HL-60/S4 (cell line): ENCODE data around the gene EIF4E3.

Experiments
- in situ Hi-C: fragments of 300-500 bp; cut with MboI; formaldehyde crosslinking; loops from 2 replicates; pipeline ENCODE4 v1.14.3; 2022; ENCODE audit warnings: low sequenced_read_pairs

Gene EIF4E3

DNA sequence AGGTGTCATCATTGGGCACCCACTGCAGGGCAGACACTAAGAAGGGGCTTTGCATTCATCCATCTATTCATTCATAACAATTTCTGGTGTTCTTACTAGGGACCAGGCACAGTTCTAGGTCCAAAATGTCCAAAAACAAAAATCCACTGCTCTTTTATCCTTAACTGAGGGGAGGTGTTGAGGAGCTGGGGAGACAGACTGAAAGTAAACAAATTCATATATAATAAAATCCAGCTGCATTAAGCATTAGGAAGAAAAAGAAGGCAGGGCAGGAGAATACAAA, 1.1 kb downstream of the EIF4E3 start:
- in situ Hi-C loops: loop anchor here (25.0 kb wide), 3 partner anchors 538 to 1363 kb away; partner anchors contain the start of gene SHQ1

DNA sequence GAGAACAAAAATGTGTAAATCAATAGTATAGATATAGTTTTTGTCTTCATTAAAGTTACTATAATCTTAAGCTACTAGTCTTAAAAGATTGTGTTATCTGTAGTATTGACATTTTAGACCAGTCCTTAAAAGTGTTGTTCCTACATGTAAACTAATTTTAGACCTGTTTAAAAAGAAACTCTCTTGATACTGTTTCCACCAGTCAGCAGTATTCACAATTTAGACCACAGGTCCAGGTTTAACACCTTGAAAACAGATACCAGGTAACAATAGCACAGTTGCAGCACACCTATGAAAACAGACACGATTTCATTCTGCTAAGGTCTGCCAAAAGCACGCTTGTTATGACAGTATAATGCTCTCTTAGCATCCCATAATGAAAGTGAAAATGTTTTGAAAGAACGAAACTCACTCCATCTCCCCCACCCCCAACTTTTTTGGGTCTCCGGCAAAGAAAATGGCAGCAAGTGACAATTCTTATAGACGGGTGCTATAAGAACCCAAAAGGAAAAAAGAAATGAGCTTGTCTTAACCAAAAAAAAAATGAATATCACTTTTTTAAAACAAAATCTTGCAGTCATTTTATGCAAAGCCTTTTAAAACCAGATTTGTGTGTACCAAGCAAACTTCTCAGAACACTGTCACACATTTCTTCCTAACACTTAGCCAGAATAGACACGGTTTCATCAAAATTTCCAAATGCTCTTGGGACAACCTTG, 1.6 kb downstream of the EIF4E3 start:
- in situ Hi-C loops: loop anchor here (25.0 kb wide), 3 partner anchors 539 to 1364 kb away; partner anchors contain the start of gene SHQ1

DNA sequence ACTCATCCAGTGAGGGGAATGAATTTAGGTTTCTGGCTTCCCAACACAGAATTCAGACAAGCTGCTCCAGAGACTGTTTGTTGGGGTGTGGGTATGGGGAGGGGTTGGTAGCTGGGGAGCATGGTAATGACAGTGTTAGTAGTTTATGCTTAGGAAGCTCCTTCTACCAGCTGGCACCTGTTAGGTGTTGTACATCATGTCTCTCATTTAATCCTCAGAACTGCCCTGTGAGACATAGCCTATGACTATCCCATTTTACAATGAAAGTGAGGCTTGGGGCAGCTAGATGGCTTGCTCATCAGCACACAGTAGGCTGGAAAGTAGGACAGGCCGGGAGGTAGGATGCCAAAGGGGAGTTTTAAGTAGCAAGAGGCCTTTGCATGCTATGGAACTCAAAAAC, 2.5 kb downstream of the EIF4E3 start:
- in situ Hi-C loops: loop anchor here (25.0 kb wide), 3 partner anchors 540 to 1365 kb away; partner anchors contain the start of gene SHQ1

DNA sequence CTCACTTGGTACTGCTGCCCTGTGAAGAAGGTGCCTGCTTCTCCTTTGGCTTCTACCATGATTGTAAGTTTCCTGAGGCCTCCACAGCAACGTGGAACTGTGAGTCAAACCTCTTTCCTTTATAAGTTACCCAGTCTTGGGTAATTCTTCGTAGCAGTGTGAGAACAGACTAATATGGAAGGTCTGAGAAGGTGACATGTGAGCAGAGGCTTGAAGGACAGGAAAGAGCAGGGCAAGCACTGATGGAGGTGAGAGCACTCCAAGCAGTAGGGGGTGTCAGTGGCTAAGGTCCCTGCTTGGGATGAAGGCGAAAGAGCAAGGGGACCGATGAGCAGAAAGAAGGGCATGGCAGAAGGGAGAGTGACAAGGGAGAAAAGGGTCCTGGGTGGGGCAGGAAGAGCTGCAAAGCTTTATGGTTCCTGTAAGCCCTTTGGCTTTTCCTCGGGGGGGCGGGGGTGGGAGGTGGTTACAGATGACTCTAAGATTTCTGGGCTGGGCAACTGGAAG, 3.5 kb downstream of the EIF4E3 start:
- in situ Hi-C loops: loop anchor here (25.0 kb wide), 3 partner anchors 541 to 1366 kb away; partner anchors contain the start of gene SHQ1

DNA sequence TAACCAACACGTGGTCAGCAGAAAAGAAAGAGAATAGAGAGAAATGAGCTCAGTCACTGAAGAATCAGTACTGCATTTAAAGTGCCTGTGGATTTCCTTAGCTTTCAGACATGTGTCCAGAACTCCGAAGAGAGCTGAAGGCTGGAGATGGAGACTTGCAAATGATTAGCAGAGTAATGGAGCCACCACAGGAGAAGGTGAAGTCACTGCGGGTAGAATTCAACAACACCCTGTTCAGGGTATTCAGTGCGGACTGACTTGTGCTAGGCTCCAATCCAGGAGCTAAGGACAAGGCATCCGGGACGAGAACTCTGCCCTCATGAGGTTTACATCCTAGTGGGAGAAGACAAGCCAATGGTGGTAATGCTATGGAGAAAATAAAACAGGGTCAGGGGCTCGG, 4.2 kb downstream of the EIF4E3 start:
- in situ Hi-C loops: loop anchor here (25.0 kb wide), 3 partner anchors 541 to 1366 kb away; partner anchors contain the start of gene SHQ1

DNA sequence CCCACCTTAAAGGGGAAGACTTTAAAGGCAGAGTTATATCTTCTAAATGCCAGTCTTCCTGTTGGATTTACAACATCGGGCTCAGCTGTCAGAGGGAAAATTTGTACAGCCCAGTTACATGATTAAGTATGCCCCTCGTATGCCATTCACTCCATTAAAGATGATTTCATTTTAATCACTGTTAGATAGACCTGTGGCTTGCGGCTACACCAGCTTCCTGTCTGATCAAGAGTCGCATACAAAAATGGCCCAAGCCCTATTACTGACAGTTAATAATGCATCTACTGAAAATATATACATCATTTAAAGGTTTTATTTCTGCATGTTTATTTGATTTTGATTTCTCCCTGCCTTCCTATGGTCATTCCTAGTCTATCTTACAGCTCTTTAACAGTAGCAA, 7.1 kb downstream of the EIF4E3 start:
- in situ Hi-C loops: loop anchor here (25.0 kb wide), 3 partner anchors 544 to 1369 kb away; partner anchors contain the start of gene SHQ1

DNA sequence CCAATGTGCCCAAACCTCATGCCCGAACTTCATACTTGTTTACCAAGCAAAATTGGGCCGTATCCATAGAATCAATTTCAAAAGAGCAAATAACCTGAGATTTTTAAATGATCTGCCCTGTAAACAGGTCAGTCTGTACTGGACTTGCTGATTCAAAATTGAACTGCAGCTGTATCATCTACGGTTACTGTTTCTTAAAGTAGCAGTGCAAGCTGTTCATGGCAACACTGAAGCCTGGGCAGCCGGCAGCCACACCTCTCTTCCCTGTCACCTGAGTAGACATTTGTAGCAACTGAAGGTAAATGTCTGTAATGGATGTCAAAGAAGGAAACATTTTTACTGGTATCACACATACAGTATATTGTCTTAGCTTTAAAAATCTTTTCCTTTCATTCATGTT, 10.6 kb downstream of the EIF4E3 start:
- in situ Hi-C loops: loop anchor here (25.0 kb wide), 3 partner anchors 548 to 1373 kb away; partner anchors contain the start of gene SHQ1

DNA sequence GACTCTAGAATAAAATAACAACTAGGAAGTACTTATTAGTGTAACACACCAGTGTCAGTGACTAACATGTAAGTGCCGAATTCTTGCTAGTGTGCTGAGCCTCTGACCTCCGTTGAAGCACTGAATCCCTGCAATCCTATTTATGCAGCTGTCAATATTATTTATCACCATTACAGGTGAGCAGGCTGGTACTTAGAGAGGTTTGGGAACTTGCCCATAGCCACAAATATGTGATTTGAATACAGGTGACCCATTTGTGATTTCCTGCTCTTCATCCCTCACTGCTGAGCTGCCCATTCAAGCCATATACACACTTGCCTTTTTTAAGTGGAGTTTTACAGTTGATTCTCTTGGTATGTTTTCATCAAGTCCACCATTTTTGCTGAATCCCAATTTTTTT, 12.2 kb downstream of the EIF4E3 start:
- in situ Hi-C loops: loop anchor here (25.0 kb wide), 3 partner anchors 549 to 1374 kb away; partner anchors contain the start of gene SHQ1

DNA sequence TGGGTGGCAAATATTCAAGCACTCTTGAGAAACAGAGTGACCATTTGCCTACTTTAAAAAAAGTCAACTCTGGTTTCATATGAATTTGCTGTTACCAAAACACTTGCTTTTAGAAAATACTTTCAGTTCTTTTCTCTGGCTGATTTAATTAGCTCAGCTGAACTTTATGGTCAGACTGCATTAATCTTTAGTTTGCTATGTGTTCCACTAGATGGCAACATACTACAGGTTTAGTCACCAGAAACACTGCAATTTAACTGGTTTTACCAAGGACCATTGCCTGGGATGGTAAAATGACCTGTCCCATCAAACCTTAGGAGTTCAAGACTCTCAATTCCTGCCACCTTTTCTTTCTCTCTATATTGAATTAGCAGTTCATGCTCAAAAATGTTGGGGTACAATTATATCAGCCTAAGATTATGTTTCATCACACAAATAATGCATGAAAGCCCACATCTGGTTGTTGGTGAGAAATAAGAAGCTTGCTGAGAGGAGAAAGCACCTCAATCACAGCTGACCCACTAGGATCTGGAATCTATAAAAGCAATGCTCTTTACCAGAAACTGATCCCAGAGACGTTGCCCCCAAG, 14.2 kb downstream of the EIF4E3 start:
- in situ Hi-C loops: loop anchor here (25.0 kb wide), 3 partner anchors 551 to 1376 kb away; partner anchors contain the start of gene SHQ1

DNA sequence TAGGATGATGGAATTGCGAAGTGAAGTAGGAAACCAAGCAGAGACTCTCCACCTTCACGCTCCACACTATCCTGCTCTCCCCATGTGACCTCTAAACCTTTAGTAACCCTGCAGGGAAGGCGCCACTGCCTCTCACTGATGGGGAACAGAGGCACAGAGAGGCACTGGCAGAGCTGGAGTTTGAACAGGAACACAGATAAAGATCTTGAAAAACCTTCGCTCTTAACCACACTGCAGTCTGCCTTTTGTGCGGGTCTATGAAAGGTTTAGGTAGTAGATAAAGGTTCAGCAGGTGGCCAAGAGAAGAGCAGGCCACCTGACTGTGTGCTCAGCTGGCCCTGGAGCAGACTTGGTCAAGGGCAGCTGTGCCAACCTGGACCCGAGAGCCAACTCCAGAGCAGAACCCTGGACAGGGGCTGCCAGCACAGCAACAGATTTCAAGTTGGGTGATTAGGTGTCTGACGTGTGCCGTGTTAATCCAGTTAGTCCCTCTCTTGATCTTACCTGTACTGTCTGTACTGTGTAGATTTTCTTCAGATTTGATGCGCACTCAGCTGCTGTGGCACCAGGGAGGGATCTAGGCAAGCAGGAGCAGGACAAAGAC, 15.2 kb downstream of the EIF4E3 start:
- in situ Hi-C loops: loop anchor here (25.0 kb wide), 3 partner anchors 552 to 1377 kb away; partner anchors contain the start of gene SHQ1

DNA sequence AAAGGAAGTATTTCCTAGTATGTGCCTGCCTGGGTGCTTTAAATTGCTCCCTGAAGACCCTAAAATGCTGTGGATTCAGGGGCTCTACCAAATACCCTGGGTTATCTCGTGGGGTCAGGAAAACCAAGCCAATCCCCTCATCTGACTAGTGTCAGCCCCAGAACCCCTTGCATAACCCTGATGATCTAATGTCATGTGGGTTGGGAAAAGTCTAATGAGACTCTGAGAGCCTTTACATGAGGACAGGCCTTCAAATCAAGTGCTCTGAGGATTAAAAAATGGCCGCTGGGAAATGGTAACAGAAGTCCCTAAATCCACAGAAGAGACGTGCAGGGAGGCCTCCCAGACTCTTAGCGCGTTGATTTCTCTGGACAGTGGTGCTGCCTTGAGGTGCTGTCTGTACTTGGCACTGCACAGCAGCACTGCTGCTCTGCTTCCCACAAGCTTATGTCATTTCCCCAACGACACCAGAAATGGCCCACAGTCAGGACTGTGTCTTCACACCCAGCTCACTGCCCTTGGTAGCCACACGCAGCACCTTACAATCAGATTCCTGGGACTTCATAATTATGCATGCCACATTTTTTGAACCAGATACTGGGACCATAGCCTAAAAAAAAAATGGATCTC, 16.6 kb downstream of the EIF4E3 start:
- in situ Hi-C loops: loop anchor here (25.0 kb wide), 3 partner anchors 554 to 1379 kb away; partner anchors contain the start of gene SHQ1

DNA sequence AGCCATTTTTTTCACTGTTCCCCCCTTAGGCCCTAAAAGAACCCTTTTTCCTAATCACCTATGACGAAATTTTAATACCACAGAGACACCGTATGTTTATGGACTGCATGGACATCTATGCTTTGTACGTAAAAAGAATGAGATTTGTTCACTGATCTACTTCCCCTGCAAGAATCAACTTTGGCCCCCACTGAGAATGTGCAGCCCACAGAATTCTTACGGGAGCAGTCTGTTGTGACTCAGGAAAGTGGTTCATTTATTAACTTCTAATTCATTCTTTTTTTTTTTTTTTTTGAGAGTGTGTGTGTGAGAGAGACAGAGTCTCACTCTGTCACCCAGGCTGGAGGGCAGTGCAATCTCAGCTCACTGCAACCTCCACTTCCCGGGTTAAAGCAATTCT, 17.6 kb downstream of the EIF4E3 start:
- in situ Hi-C loops: loop anchor here (25.0 kb wide), 3 partner anchors 555 to 1380 kb away; partner anchors contain the start of gene SHQ1

DNA sequence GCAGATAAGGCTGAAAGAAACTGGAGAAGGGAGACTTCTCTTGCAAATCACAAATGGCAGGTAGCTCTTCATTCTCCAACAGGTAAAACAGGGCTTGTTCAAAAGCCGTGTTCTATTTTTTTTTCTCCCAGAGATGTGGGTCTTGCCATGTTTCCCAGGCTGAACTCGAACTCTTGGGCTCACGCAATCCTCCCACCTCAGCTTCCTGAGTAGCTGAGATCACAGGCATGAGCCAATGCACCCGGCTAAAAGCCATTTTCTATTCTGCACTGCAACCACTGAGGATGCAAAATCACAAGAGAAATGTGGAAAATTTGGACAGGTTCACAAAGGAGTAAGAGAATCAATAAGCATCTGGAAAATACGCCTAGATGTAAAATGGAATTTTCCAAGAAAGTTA, 19.5 kb downstream of the EIF4E3 start:
- in situ Hi-C loops: loop anchor here (25.0 kb wide), 3 partner anchors 557 to 1382 kb away; partner anchors contain the start of gene SHQ1

DNA sequence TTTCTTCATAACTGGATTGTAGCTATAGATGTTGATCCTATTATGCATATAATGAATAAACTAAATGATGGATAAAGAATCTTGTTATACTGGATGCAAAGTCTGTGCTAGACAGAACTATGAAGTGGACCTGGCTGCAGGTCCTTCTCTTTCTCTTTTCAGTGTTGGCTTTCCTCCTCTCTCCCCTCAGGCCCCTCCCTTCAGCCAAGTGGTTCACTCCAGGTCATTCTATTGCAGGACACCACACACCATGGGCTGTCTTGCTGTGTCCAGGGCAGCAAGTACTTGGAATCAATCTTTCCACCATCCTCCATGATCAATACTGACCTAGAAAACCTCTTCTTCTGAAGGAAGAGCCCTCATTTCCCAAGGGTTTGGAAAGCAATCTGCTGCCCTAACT, 20.3 kb downstream of the EIF4E3 start:
- in situ Hi-C loops: loop anchor here (25.0 kb wide), 3 partner anchors 557 to 1382 kb away; partner anchors contain the start of gene SHQ1

DNA sequence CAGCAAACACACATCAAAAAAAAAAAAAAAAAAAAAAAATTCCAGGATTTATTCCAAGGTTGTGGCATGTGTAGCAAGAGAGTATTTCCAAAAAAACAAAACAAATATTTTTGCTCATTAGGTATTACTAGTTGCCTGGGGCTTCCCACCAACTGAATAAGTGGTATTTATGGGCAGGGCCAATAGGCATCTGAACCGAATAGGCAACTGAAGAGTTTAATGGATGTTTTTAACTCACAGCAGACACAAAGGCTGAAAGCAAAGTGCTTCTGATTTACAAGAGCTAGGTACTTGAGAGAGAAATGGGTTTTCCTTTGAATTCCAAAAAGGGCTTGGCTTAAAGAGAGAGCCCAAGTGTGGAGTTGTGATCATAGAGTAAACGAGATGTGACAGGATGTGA, 21.4 kb downstream of the EIF4E3 start:
- in situ Hi-C loops: loop anchor here (25.0 kb wide), 3 partner anchors 559 to 1384 kb away; partner anchors contain the start of gene SHQ1

DNA sequence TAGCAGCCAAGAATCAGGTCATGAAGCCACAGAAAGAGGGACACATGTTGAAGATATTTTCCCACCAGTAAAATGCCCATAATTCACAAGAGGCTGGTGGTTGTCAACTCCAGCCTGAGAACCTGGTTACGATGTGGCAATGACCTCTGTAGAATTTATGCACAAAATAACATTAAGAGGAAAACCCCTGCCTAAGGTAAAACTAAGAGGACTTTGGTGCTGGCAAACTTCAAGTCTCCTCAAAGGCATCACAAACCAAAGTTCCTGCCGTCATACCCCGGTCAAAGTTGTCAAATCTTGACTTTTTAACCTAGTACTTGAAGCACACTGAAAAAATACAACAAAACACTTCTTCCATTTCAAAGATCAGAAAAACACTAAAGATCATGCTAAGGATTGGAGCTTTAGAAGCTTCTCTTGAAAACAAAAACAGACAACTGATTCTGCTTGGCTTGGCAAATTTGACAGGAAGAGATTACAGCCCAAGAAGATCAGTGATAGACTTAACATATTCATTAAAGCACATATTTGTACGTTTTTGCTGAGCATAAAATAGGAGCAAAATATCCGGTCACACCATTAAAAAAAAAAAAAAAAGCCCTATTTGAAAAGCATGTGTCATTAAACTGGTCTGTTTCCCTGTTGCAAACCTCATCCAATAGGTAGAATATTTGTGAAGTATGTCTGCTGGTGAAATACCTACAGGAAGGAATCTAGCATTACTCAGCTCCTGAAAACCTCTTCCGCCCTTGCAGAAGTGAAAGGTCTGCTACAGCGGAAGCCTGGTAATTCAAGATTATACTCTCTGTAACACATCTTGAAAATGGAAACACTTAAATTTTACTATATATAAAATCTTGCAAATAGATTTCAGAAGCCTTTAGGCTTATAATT, 22.8 kb downstream of the EIF4E3 start:
- in situ Hi-C loops: loop anchor here (25.0 kb wide), 3 partner anchors 560 to 1385 kb away; partner anchors contain the start of gene SHQ1

DNA sequence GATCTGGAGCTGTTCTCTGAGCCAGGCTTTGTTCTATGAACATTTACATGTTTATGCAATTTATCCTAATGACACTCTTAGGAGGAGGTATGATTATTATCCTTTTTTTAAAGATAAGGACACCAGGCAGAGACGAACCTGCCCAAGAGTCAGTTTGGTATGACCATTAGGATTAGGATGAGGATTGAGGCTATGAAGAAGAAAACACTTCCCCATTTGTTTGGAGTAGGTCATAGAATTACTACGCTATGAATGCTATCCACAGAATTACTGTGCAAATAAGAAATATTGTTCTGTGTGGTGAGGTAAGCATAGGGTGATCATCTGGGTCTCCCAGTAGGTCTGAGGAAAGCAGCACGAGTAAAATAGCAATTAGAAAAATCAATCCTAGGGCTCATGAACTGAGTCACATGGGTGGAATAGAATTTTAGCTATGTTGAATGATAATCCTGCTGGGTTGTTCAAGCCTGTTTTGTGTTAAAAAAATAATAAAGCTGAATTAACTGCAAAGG, 23.9 kb downstream of the EIF4E3 start:
- in situ Hi-C loops: loop anchor here (25.0 kb wide), 3 partner anchors 561 to 1386 kb away; partner anchors contain the start of gene SHQ1

DNA sequence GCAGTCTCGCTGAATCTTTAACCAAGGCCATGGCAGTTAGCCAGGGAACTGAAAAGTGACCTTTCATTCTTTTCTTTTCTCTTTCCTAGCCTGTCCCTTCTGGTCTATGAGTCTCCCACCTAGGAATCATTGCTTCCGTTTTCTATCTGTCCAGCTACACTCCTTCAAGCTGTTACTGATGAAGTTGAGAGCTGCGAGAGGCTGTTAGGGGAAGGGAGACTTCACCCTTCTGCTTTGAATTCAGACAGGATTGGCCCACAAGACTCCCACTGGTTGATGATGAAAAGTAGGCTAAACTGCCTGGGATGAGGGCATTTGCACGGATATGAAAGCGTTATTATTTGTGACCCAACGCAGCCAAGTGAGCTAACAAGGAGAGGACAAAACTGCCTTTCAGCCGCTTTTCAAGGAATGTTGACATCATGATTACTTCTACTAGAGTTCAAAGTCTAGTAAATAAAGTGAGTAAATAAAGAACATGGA, 30.2 kb downstream of the EIF4E3 start:
- in situ Hi-C loops: no loop called here
